Astrocyte of the spinal cord (primary cell): ENCODE data around the gene PTPRG.

Source experiments
- DNase-seq: peaks from one replicate; pipeline ENCODE4 v3.0.0; 2011; ENCODE audit warnings: low read depth, low spot score
- H3K4me3 ChIP-seq: 2 replicates; pipeline ENCODE4 v1.5.1; 2011; ENCODE audit warnings: low read depth, mild to moderate bottlenecking, low read length, moderate library complexity
- CTCF ChIP-seq: IDR thresholded peaks from 2 replicates; pipeline ENCODE4 v1.5.1; 2012; ENCODE audit warnings: low read depth, mild to moderate bottlenecking, low read length, inconsistent platforms
- in situ Hi-C: cut with HindIII; loops from 2 replicates; pipeline ENCODE4 v1.10.0; 2017; ENCODE audit warnings: low sequenced_read_pairs

The PTPRG gene

DNA sequence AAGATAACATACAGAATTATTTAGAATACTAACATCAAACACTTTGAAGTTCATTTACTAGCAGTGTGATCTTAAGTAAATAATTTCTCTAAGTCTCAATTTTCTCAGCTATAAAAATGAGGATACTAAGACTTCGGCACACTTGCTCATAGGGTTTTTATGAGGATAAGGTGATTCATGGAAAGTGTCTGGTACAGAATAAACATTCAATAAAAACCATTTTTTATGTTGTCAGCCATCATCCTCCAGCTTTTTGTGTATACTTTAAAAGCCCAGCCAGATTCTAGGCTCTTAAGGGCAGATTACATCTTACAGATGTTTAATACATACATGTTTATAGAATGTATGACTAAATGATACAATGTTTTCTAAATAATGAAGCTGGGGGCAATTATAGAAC lies 755.2 kb downstream of the PTPRG start:
- no peak for TF ChIP-seq CTCF
- H3K4me3 ChIP-seq = no peak overlapping the region
- in situ Hi-C loops = no loop called here
- no peak for DNase-seq

- in situ Hi-C loops = no loop called here
- no peak for TF ChIP-seq CTCF
- DNase-seq = no peak
- peak overlapping the region; percentile 77 for H3K4me3 ChIP-seq
Observed at GRCh38 chr3:62318365-62318751, 757.0 kb downstream of the PTPRG start.

DNA sequence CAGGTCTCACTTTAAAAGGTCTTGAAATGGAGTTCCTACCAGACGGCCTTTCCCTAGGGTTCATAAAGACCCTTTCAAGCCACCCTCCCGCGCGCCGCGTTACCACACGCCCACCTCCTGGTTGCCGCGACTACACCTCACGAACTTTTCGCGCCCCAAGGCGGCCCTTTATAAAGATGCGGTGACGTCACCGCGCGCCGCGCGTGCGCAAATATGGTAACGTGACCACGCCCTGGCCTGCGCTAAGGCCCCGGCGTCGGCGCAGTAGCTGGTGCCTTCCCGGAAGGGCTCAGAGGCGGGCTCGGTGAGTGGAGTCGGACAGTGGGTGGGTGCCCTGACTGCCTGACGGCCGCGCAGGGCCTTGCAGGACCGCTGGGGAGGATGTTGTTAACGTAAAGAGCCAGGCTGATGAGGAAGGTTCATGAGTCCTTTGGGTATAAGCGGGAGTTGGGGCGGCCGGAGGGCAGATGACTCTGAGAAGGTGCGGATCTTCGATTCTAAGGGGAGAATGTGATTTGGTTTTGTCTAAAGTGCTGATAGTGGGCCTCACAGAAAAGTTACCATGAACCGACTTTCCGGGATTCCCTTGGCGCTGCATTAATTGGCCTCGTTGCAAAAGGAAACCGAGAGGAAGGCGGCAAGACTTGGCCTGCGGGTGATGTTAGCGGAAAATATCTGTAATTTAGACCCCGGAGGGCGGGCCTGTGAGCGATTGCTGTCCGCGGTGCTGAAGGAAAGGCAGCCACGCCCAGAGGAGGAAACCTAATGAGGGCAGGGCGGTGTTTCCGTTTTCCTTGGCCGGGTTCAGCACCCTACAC lies 757.6 kb downstream of the PTPRG start:
- in situ Hi-C loops = no loop called here
- peak; percentile 87 for DNase-seq
- peak overlapping the region; percentile 77 for H3K4me3 ChIP-seq
- no peak for TF ChIP-seq CTCF

- no peak for DNase-seq
- TF ChIP-seq CTCF = no peak
- in situ Hi-C loops = no loop called here
- peak overlapping the region; percentile 77 for H3K4me3 ChIP-seq
Observed at GRCh38 chr3:62319570-62320243, 758.3 kb downstream of the PTPRG start.

GRCh38 chr3:62323241-62323640 lies 761.9 kb downstream of the PTPRG start:
- TF ChIP-seq CTCF = no peak
- H3K4me3 ChIP-seq = no peak overlapping the region
- in situ Hi-C loops = no loop called here
- no peak for DNase-seq

DNA sequence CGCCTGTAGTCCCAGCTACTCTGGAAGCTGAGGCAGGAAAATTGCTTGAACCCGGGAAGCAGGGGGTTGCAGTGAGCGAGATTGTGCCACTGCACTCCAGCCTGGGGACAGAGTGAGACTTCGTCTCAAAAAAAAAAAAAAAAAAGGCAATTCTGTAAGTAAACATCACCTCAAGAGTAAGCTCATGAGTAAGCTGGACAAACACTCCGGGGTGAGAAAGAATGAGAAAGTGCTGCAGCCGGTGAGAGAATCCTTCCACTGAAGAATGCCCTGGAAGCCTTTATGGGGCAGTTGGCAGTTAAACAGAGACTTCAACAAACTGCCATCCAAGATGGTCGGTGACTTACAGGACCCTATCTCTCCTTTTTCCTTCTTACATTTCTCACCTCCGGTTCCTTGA lies 764.5 kb downstream of the PTPRG start:
- TF ChIP-seq CTCF = no peak
- no peak overlapping the region for H3K4me3 ChIP-seq
- DNase-seq = no peak
- in situ Hi-C loops = no loop called here
